ENCODE results near the gene PHKB.

The PHKB gene

GRCh38 chr16:47731252-47731651 lies 270.1 kb downstream of the PHKB start:
- in situ Hi-C loops (cut with MboI; ENCODE audit: low sequenced_read_pairs, unreplicated experiment) = no loop called here
- DNase-seq (ENCODE audit: low spot score) = no peak

GRCh38 chr16:47732122-47732521 lies 271.0 kb downstream of the PHKB start:
- no peak for TF ChIP-seq CTCF (IDR thresholded peaks at IDR 0.05; ENCODE audit: borderline replicate concordance, control extremely low read depth, extremely low read depth, insufficient read depth, missing control alignments)
- in situ Hi-C loops (cut with MboI; ENCODE audit: low sequenced_read_pairs, unreplicated experiment) = no loop called here
- DNase-seq (ENCODE audit: low spot score) = no peak

More at GRCh38 chr16:47731252-47731651, 270.1 kb downstream of the PHKB start:
- TF ChIP-seq CTCF (IDR thresholded peaks at IDR 0.05; ENCODE audit: borderline replicate concordance, control extremely low read depth, extremely low read depth, insufficient read depth, missing control alignments) = no peak

GRCh38 chr16:47732523-47733111 lies 271.5 kb downstream of the PHKB start:
- TF ChIP-seq CTCF (IDR thresholded peaks at IDR 0.05; ENCODE audit: borderline replicate concordance, control extremely low read depth, extremely low read depth, insufficient read depth, missing control alignments) = no peak
- no peak for DNase-seq (ENCODE audit: low spot score)
- in situ Hi-C loops (cut with MboI; ENCODE audit: low sequenced_read_pairs, unreplicated experiment) = no loop called here

- no peak for TF ChIP-seq CTCF (IDR thresholded peaks at IDR 0.05; ENCODE audit: borderline replicate concordance, control extremely low read depth, extremely low read depth, insufficient read depth, missing control alignments)
- in situ Hi-C loops (cut with MboI; ENCODE audit: low sequenced_read_pairs, unreplicated experiment) = no loop called here
- no peak for DNase-seq (ENCODE audit: low spot score)
Measured at GRCh38 chr16:47734081-47734857, 273.1 kb downstream of the PHKB start.

GRCh38 chr16:47734987-47735594 lies 274.0 kb downstream of the PHKB start:
- TF ChIP-seq CTCF (IDR thresholded peaks at IDR 0.05; ENCODE audit: borderline replicate concordance, control extremely low read depth, extremely low read depth, insufficient read depth, missing control alignments) = no peak
- in situ Hi-C loops (cut with MboI; ENCODE audit: low sequenced_read_pairs, unreplicated experiment) = no loop called here
- no peak for DNase-seq (ENCODE audit: low spot score)

- in situ Hi-C loops (cut with MboI; ENCODE audit: low sequenced_read_pairs, unreplicated experiment) = no loop called here
- no peak for TF ChIP-seq CTCF (IDR thresholded peaks at IDR 0.05; ENCODE audit: borderline replicate concordance, control extremely low read depth, extremely low read depth, insufficient read depth, missing control alignments)
- DNase-seq (ENCODE audit: low spot score) = no peak
Measured at GRCh38 chr16:47750371-47750770, 289.2 kb downstream of the PHKB start.
